HCT116 (cell line): Measurements from ENCODE around the gene PDE6A. TPM values are rescaled to one million over a fixed set of nuclear protein-coding genes. Genes with fewer than 3 reads are reported as not detected.

Source experiments
- ATAC-seq: fragments of 200-7000 bp; cut with Tn5 transposase; 2 replicates; pipeline ENCODE4 v1.9.1; 2020; ENCODE audit warnings: mild to moderate bottlenecking, moderate library complexity
- BruUV-seq: library from RNA; stranded (reverse); fragments of 400-500 nt; replicated peaks from 2 replicates; lab custom pipeline; 2021; lab: Mats Ljungman, UMichigan
- CTCF ChIA-PET: fragments of 300-600 bp; sonication (Branson Sonifier 250); formaldehyde crosslinking; loops from one replicate; lab custom pipeline; 2021; ENCODE audit warnings: antibody characterized with exemption; lab: Charles Lee
- POLR2A ChIA-PET: fragments of 300-600, 350-600 bp; sonication (Branson Sonifier 250); formaldehyde crosslinking; loops from one replicate; lab custom pipeline; 2021; ENCODE audit warnings: antibody characterized with exemption; lab: Charles Lee
- RAD21 ChIA-PET, 2 experiments: fragments of 300-600 bp; sonication (Branson Sonifier 250); formaldehyde crosslinking; loops; one replicate each; lab custom pipeline; 2023; ENCODE audit warnings: low total read pairs in 2 of 2; ENCODE audit not compliant: uncharacterized antibody in 2 of 2, unreplicated experiment in 2 of 2, low non-redundant PET in 1 of 2; lab: Charles Lee
- DNase-seq: peaks from one replicate; pipeline ENCODE4 v3.0.0-alpha.2; 2010; ENCODE audit warnings: low read depth, low spot score
- H2AFZ ChIP-seq: fragments of 200-600 bp; shearing (Covaris generic), sonication (generic); 2 replicates; pipeline ENCODE4 v1.6.1; 2017; ENCODE audit warnings: low read depth, mixed run types, mixed read lengths, antibody characterized with exemption, low read length; ENCODE audit not compliant: poor library complexity, severe bottlenecking
- H3K27ac ChIP-seq: 2 replicates; pipeline ENCODE4 v1.5.1; 2012; ENCODE audit warnings: low read depth, low read length
- H3K27me3 ChIP-seq: fragments of 200-600 bp; sonication (generic); 2 replicates; pipeline ENCODE4 v1.6.1; 2016; ENCODE audit warnings: mixed run types, low read length, mixed read lengths; ENCODE audit not compliant: insufficient read depth
- H3K36me3 ChIP-seq, 2 experiments: fragments of 200-500 bp in 1 of 2; fragments of 200-600 bp in 1 of 2; sonication (Bioruptor generic) in 1 of 2; sonication (generic) in 1 of 2; 2 replicates each; pipeline versions ENCODE4 v1.5.1 to v1.6.1; 2014 to 2016; ENCODE audit warnings: low read length in 2 of 2, inconsistent platforms in 1 of 2, mixed read lengths in 1 of 2, mixed run types in 1 of 2; ENCODE audit not compliant: insufficient read depth in 2 of 2, control insufficient read depth in 1 of 2
- H3K4me1 ChIP-seq, 2 experiments: fragments of 200-600 bp in 1 of 2; sonication (generic) in 1 of 2; 2 replicates each; pipeline versions ENCODE4 v1.5.1 to v1.6.1; 2012 to 2017; ENCODE audit warnings: low read length in 2 of 2, inconsistent platforms in 1 of 2, mild to moderate bottlenecking in 1 of 2, mixed read lengths in 1 of 2, mixed run types in 1 of 2, moderate library complexity in 1 of 2; ENCODE audit not compliant: insufficient read depth in 2 of 2, control insufficient read depth in 1 of 2
- H3K4me2 ChIP-seq: fragments of 200-600 bp; sonication (generic); 2 replicates; pipeline ENCODE4 v1.6.1; 2017; ENCODE audit warnings: mixed run types, low read length, mixed read lengths
- H3K4me3 ChIP-seq, 2 experiments: fragments of 200-600 bp in 1 of 2; sonication (generic) in 1 of 2; replicated peaks in 1 of 2; 2 replicates each; pipeline ENCODE4 v1.5.1; 2011 to 2016; ENCODE audit warnings: low read length in 2 of 2, control low read depth in 1 of 2, low read depth in 1 of 2, mild to moderate bottlenecking in 1 of 2, mixed read lengths in 1 of 2, mixed run types in 1 of 2
- H3K79me2 ChIP-seq: fragments of 200-600 bp; sonication (generic); 2 replicates; pipeline ENCODE4 v1.6.1; 2017; ENCODE audit warnings: mild to moderate bottlenecking, mixed run types, low read length, moderate library complexity, mixed read lengths; ENCODE audit not compliant: insufficient read depth
- H3K9ac ChIP-seq: fragments of 200-600 bp; sonication (generic); 2 replicates; pipeline ENCODE4 v1.6.1; 2016; ENCODE audit warnings: low read length, mixed read lengths
- H3K9me2 ChIP-seq: fragments of 200-600 bp; sonication (generic), shearing (Covaris generic); 2 replicates; pipeline ENCODE4 v1.6.1; 2017; ENCODE audit warnings: mixed run types, mild to moderate bottlenecking, moderate library complexity; ENCODE audit not compliant: insufficient read depth
- H3K9me3 ChIP-seq, 2 experiments: fragments of 200-500 bp in 1 of 2; fragments of 200-600 bp in 1 of 2; sonication (Bioruptor generic) in 1 of 2; sonication (generic) in 1 of 2; 2 replicates each; pipeline ENCODE4 v1.6.1; 2014 to 2017; ENCODE audit warnings: low read length in 2 of 2, mixed read lengths in 2 of 2, inconsistent platforms in 1 of 2, low read depth in 1 of 2, mild to moderate bottlenecking in 1 of 2, mixed run types in 1 of 2, moderate library complexity in 1 of 2; ENCODE audit not compliant: control insufficient read depth in 1 of 2, insufficient read depth in 1 of 2
- H4K20me1 ChIP-seq: fragments of 200-600 bp; sonication (generic), shearing (Covaris generic); 2 replicates; pipeline ENCODE4 v1.6.1; 2017; ENCODE audit warnings: mixed run types, mild to moderate bottlenecking, moderate library complexity; ENCODE audit not compliant: insufficient read depth
- CEBPB ChIP-seq: IDR thresholded peaks from 2 replicates; pipeline ENCODE4 v1.6.1; 2012; ENCODE audit warnings: low read depth
- EGR1 ChIP-seq: IDR thresholded peaks from 2 replicates; pipeline ENCODE4 v1.6.1; 2012; ENCODE audit warnings: low read depth
- EZH2 ChIP-seq: fragments of 200-600 bp; sonication (generic); IDR thresholded peaks from 2 replicates; pipeline ENCODE4 v1.6.1; 2017; ENCODE audit warnings: antibody characterized with exemption, mixed run types
- MAX ChIP-seq: IDR thresholded peaks from 2 replicates; pipeline ENCODE4 v1.6.1; 2012
- RAD21 ChIP-seq: IDR thresholded peaks from 2 replicates; pipeline ENCODE4 v1.6.1; 2012; ENCODE audit warnings: low read depth, mild to moderate bottlenecking
- SRF ChIP-seq: IDR thresholded peaks from 2 replicates; pipeline ENCODE4 v1.6.1; 2012; ENCODE audit warnings: low read depth
- TCF7L2 ChIP-seq: IDR thresholded peaks from 2 replicates; pipeline ENCODE4 v1.7.0; 2011; ENCODE audit warnings: borderline replicate concordance, inconsistent platforms; ENCODE audit not compliant: insufficient read depth, insufficient read length; ENCODE audit errors: extremely low read depth
- intact Hi-C: fragments of 100-400 bp; cut with micrococcal nuclease; formaldehyde crosslinking; loops from 2 replicates; pipeline ENCODE4 v1.10.0; 2022
- total RNA-seq: library from RNA; stranded (reverse); gene quantifications from one replicate; pipeline ENCODE4 v1.2.1, GENCODE V29; 2021; ENCODE audit not compliant: unreplicated experiment
- TF ChIP-seq, protein P1 (sequence below): IDR thresholded peaks from 2 replicates; pipeline ENCODE4 v1.6.1; 2012; ENCODE audit warnings: low read depth

The PDE6A gene
- total RNA-seq, 1 experiment from 2014 or later, result not detected

GRCh38 chr5:149811453-149811852, 133.1 kb downstream of the PDE6A start:
- no peak overlapping the region for H3K4me2 ChIP-seq
- ChIA-PET RAD21 (no interaction called here), CTCF (interaction anchor here (1.0 kb wide), 1 partner anchor 175 kb away, joined by 3 read pairs; no protein-coding TSS in a partner anchor), POLR2A (no interaction called here)
- no peak overlapping the region for H2AFZ ChIP-seq
- no peaks in the 10 kb centered on the region for H3K9me2 ChIP-seq
- no TSS peak for BruUV-seq
- no peak overlapping the region for H3K9ac ChIP-seq
- no peaks in the 10 kb centered on the region for H3K27me3 ChIP-seq
- peaks cover 14% of the 10 kb centered on the region for H3K79me2 ChIP-seq
- intact Hi-C loops, result no loop called here
- no peak for DNase-seq
- H3K4me3 ChIP-seq, result no peak overlapping the region
- no peaks in the 10 kb centered on the region for H3K36me3 ChIP-seq
- no peak for ATAC-seq
- peaks cover 0 to under 1% of the 10 kb centered on the region in 2 experiments; a peak in 2 of 4 replicates for H3K4me1 ChIP-seq
- H3K9me3 ChIP-seq, result no peaks in the 10 kb centered on the region
- no peak for TF ChIP-seq MAX
- no peak for TF ChIP-seq RAD21
- no peak for TF ChIP-seq EGR1
- no peak for TF ChIP-seq TCF7L2
- no peak for TF ChIP-seq SRF
- no peak for TF ChIP-seq CEBPB
- TF ChIP-seq, protein P1, sequence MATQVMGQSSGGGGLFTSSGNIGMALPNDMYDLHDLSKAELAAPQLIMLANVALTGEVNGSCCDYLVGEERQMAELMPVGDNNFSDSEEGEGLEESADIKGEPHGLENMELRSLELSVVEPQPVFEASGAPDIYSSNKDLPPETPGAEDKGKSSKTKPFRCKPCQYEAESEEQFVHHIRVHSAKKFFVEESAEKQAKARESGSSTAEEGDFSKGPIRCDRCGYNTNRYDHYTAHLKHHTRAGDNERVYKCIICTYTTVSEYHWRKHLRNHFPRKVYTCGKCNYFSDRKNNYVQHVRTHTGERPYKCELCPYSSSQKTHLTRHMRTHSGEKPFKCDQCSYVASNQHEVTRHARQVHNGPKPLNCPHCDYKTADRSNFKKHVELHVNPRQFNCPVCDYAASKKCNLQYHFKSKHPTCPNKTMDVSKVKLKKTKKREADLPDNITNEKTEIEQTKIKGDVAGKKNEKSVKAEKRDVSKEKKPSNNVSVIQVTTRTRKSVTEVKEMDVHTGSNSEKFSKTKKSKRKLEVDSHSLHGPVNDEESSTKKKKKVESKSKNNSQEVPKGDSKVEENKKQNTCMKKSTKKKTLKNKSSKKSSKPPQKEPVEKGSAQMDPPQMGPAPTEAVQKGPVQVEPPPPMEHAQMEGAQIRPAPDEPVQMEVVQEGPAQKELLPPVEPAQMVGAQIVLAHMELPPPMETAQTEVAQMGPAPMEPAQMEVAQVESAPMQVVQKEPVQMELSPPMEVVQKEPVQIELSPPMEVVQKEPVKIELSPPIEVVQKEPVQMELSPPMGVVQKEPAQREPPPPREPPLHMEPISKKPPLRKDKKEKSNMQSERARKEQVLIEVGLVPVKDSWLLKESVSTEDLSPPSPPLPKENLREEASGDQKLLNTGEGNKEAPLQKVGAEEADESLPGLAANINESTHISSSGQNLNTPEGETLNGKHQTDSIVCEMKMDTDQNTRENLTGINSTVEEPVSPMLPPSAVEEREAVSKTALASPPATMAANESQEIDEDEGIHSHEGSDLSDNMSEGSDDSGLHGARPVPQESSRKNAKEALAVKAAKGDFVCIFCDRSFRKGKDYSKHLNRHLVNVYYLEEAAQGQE, result no peak
- TF ChIP-seq EZH2, result no peak
- no peak overlapping the region for H3K27ac ChIP-seq
- H4K20me1 ChIP-seq, result no peaks in the 10 kb centered on the region
